Suppressor macrophage treated with lipopolysaccharide for 1 hour (primary cell): ENCODE measurements around the gene UBE2M.

Experiments used
- DNase-seq, 3 donors: peaks; one replicate each; pipeline ENCODE4 v3.0.0-alpha.2; 2020 to 2022

The UBE2M gene

GRCh38 chr19:58570770-58571574 is 12.6 kb upstream of the UBE2M start:
- DNase-seq, result no peak

GRCh38 chr19:58569943-58570670 is 11.7 kb upstream of the UBE2M start:
- DNase-seq, result no peak

GRCh38 chr19:58569191-58569942 is 11.0 kb upstream of the UBE2M start:
- no peak for DNase-seq

GRCh38 chr19:58568453-58569130 is 10.2 kb upstream of the UBE2M start:
- no peak for DNase-seq

GRCh38 chr19:58566989-58567388 is 8.6 kb upstream of the UBE2M start:
- DNase-seq, result no peak

- no peak for DNase-seq
Observed at GRCh38 chr19:58563823-58564222, 5.4 kb upstream of the UBE2M start.

GRCh38 chr19:58563034-58563573 is 4.7 kb upstream of the UBE2M start:
- no peak for DNase-seq

- DNase-seq, result peak in 2 of 3 donors; percentile 14 to 36
Observed at GRCh38 chr19:58562122-58563033, 4.0 kb upstream of the UBE2M start.

GRCh38 chr19:58561373-58562121 is 3.1 kb upstream of the UBE2M start:
- no peak for DNase-seq

GRCh38 chr19:58560921-58561320 is 2.5 kb upstream of the UBE2M start:
- no peak for DNase-seq

- DNase-seq, result no peak
Observed at GRCh38 chr19:58560007-58560887, 1.8 kb upstream of the UBE2M start.

GRCh38 chr19:58559275-58560006 is 1.0 kb upstream of the UBE2M start:
- peak; percentile 87 to 91 (median 89) for DNase-seq

GRCh38 chr19:58558623-58559274 is 338 bp upstream of the UBE2M start:
- DNase-seq, result peak; percentile 99 to 100 (median 99)

- no peak for DNase-seq
Observed at GRCh38 chr19:58557221-58558065, 968 bp downstream of the UBE2M start.

GRCh38 chr19:58556622-58557220 is 1.7 kb downstream of the UBE2M start:
- no peak for DNase-seq

- no peak for DNase-seq
Observed at GRCh38 chr19:58555920-58556621, 2.3 kb downstream of the UBE2M start.
